T-cell (primary cell): ENCODE measurements around the gene SUFU. TPM values are rescaled to one million over a fixed set of nuclear protein-coding genes. Genes with fewer than 3 reads are reported as not detected.

Experiments used
- ATAC-seq, 4 experiments: fragments of 200-7000 bp in 3 of 4; fragments of 150-1000 bp in 1 of 4; cut with Tn5 transposase; replicated peaks in 1 of 4; 1 replicate in 3 of 4; 2 replicates in 1 of 4; pipeline ENCODE4 v1.10.0; 2021; ENCODE audit warnings: moderate library complexity in 3 of 4, mild to moderate bottlenecking in 2 of 4, moderate number of reproducible peaks in 1 of 4
- CTCF ChIA-PET, 2 donors: fragments of 300-600 bp; sonication (Branson Sonifier 250); formaldehyde crosslinking; loops; one replicate each; lab custom pipeline; 2022; ENCODE audit warnings: antibody characterized with exemption in 2 of 2; lab: Charles Lee
- POLR2A ChIA-PET, 2 donors: fragments of 300-600 bp; sonication (Branson Sonifier 250); formaldehyde crosslinking; loops; one replicate each; lab custom pipeline; 2022; ENCODE audit warnings: antibody characterized with exemption in 2 of 2; lab: Charles Lee
- DNase-seq, 35 experiments: peaks; one replicate each; pipeline versions ENCODE4 v3.0.0 to v3.0.0-alpha.2; 2013 to 2023
- H3K27ac ChIP-seq: one replicate; pipeline ENCODE4 v1.5.1; 2013; ENCODE audit warnings: low read length
- H3K27me3 ChIP-seq, 2 experiments: replicated peaks in 1 of 2; 1 replicate in 1 of 2; 2 replicates in 1 of 2; pipeline versions ENCODE4 v1.6.1 to v1.7.0; 2013; ENCODE audit warnings: low read length in 1 of 2, mixed read lengths in 1 of 2; ENCODE audit not compliant: control insufficient read depth in 2 of 2, insufficient read depth in 2 of 2; ENCODE audit errors: extremely low read depth in 1 of 2
- H3K36me3 ChIP-seq, 2 donors: 1 replicate in 1 of 2; 2 replicates in 1 of 2; pipeline versions ENCODE4 v1.6.1 to v1.7.0; 2013; ENCODE audit warnings: low read length in 1 of 2; ENCODE audit not compliant: control insufficient read depth in 2 of 2, insufficient read depth in 1 of 2; ENCODE audit errors: extremely low read depth in 1 of 2
- H3K4me1 ChIP-seq, 2 experiments: 1 replicate in 1 of 2; 2 replicates in 1 of 2; pipeline versions ENCODE4 v1.6.1 to v1.7.0; 2013; ENCODE audit warnings: low read length in 2 of 2, mixed read lengths in 1 of 2; ENCODE audit not compliant: insufficient read depth in 2 of 2, control insufficient read depth in 1 of 2; ENCODE audit errors: extremely low read depth in 1 of 2
- H3K4me3 ChIP-seq, 2 donors: 1 replicate in 1 of 2; 2 replicates in 1 of 2; pipeline versions ENCODE4 v1.5.1 to v1.7.0; 2013; ENCODE audit warnings: mild to moderate bottlenecking in 2 of 2, low read length in 1 of 2, moderate library complexity in 1 of 2; ENCODE audit not compliant: control insufficient read depth in 1 of 2; ENCODE audit errors: extremely low read depth in 1 of 2
- H3K9me3 ChIP-seq: 2 replicates; pipeline ENCODE4 v1.7.0; 2013
- H3K27ac Mint-ChIP-seq, 2 donors: one replicate each; pipeline ENCODE4 v1.8.0; 2020 to 2021; ENCODE audit warnings: mild to moderate bottlenecking in 2 of 2, mixed read lengths in 2 of 2
- H3K27me3 Mint-ChIP-seq, 2 donors: one replicate each; pipeline ENCODE4 v1.8.0; 2021 to 2022; ENCODE audit warnings: mixed read lengths in 2 of 2
- H3K36me3 Mint-ChIP-seq: one replicate; pipeline ENCODE4 v1.8.0; 2021; ENCODE audit warnings: mixed read lengths
- H3K4me1 Mint-ChIP-seq, 3 donors: one replicate each; pipeline ENCODE4 v1.8.0; 2020 to 2022; ENCODE audit warnings: mixed read lengths in 3 of 3, mild to moderate bottlenecking in 1 of 3
- H3K4me3 Mint-ChIP-seq, 3 donors: one replicate each; pipeline ENCODE4 v1.8.0; 2020 to 2022; ENCODE audit warnings: mild to moderate bottlenecking in 3 of 3, mixed read lengths in 3 of 3, moderate library complexity in 3 of 3
- H3K9me3 Mint-ChIP-seq, 3 donors: one replicate each; pipeline ENCODE4 v1.8.0; 2020 to 2022; ENCODE audit warnings: mixed read lengths in 3 of 3
- WGBS: methylation state at CpG from one replicate; pipeline ENCODE4 v1.1.5; 2013; ENCODE audit warnings: missing lambda C conversion rate; ENCODE audit not compliant: insufficient coverage; 5-methylcytosine and 5-hydroxymethylcytosine counted together
- total RNA-seq, 35 experiments: library from RNA in 6 of 35; stranded (reverse) in 6 of 35; fragments of 120-200 nt in 1 of 35; gene quantifications; one replicate each; pipeline versions ENCODE4 v1.2.1 to v1.2.4 and lab custom pipeline; 2013 to 2026

Gene SUFU
- total RNA-seq, 5 donors from 2014 or later (not counting 1 experiment from before 2014, with no cell fraction given): 13.2 to 16.4 (median 15.4) TPM

GRCh38 chr10:102476466-102477141 is 27.2 kb upstream of the SUFU start:
- DNase-seq (peak in 16 of 35 experiments; percentile 12 to 51 (median 32)), ATAC-seq (no peak)
- no peaks in the 10 kb centered on the region for H3K27me3 ChIP-seq
- Mint-ChIP-seq H3K4me3 (no peak overlapping the region), H3K27me3 (no peaks in the 10 kb centered on the region), H3K4me1 (peaks cover 27 to 33% (median 29%) of the 10 kb centered on the region in 3 donors), H3K9me3 (no peaks in the 10 kb centered on the region), H3K27ac (peak overlapping the region; percentile 69 to 73), H3K36me3 (peaks cover 11% of the 10 kb centered on the region)
- H3K9me3 ChIP-seq: no peaks in the 10 kb centered on the region
- H3K4me3 ChIP-seq: no peak overlapping the region
- ChIA-PET CTCF (interaction anchor here in 1 of 2 donors (0.7 kb wide), 1 partner anchor 79 kb away, joined by 3 read pairs; no protein-coding TSS in a partner anchor), POLR2A (interaction anchor here in 1 of 2 donors (1.2 kb wide), 1 partner anchor 246 kb away, joined by 3 read pairs; no protein-coding TSS in a partner anchor)
- peaks cover 22 to 49% of the 10 kb centered on the region in 2 experiments for H3K4me1 ChIP-seq
- H3K36me3 ChIP-seq: peaks cover 12 to 22% of the 10 kb centered on the region in 2 donors
- H3K27ac ChIP-seq: peak overlapping the region; percentile 13
- 82% methylated on average over 5 of the region's 9 CpGs for WGBS

- Histone ChIP-seq H3K4me3 (no peak overlapping the region), H3K36me3 (peaks cover 24 to 52% of the 10 kb centered on the region in 2 donors), H3K27me3 (no peaks in the 10 kb centered on the region), H3K4me1 (peaks cover 12 to 29% of the 10 kb centered on the region in 2 experiments), H3K9me3 (no peaks in the 10 kb centered on the region), H3K27ac (no peak overlapping the region)
- Mint-ChIP-seq H3K27ac (no peak overlapping the region), H3K27me3 (no peaks in the 10 kb centered on the region), H3K4me1 (peaks cover 13 to 15% (median 15%) of the 10 kb centered on the region in 3 donors), H3K9me3 (no peaks in the 10 kb centered on the region), H3K4me3 (no peak overlapping the region), H3K36me3 (peaks cover 37% of the 10 kb centered on the region)
- ChIA-PET CTCF (interaction anchor here (0.6 to 2.0 kb wide), 11 partner anchors 18 to 310 kb away, joined by 3 to 7 read pairs (median 5); partner anchors contain the start of gene ACTR1A (in 1 of the 2)), POLR2A (interaction anchor here in 1 of 2 donors (0.6 kb wide), 1 partner anchor 19 kb away, joined by 7 read pairs; no protein-coding TSS in a partner anchor)
- ATAC-seq (no peak), DNase-seq (no peak)
These were observed 24.1 kb upstream of the SUFU start for GRCh38 chr10:102479651-102480050.

GRCh38 chr10:102480396-102480795 is 23.4 kb upstream of the SUFU start:
- peaks cover 10 to 25% of the 10 kb centered on the region in 2 experiments for H3K4me1 ChIP-seq
- no peak for DNase-seq
- H3K36me3 ChIP-seq: peaks cover 24 to 60% of the 10 kb centered on the region in 2 donors
- H3K36me3 Mint-ChIP-seq: peaks cover 37% of the 10 kb centered on the region
- no peak overlapping the region for H3K27ac Mint-ChIP-seq
- ATAC-seq: no peak
- POLR2A ChIA-PET: no interaction called here
- WGBS: 100% methylated on average over 3 of the region's 9 CpGs
- no peak overlapping the region for H3K4me3 Mint-ChIP-seq
- H3K27me3 ChIP-seq: no peaks in the 10 kb centered on the region
- H3K9me3 Mint-ChIP-seq: no peaks in the 10 kb centered on the region
- H3K9me3 ChIP-seq: no peaks in the 10 kb centered on the region
- peaks cover 8 to 12% (median 11%) of the 10 kb centered on the region in 3 donors for H3K4me1 Mint-ChIP-seq
- H3K27ac ChIP-seq: no peak overlapping the region
- no peaks in the 10 kb centered on the region for H3K27me3 Mint-ChIP-seq
- no peak overlapping the region for H3K4me3 ChIP-seq
- CTCF ChIA-PET: interaction anchor here (0.7 to 2.0 kb wide), 6 partner anchors 19 to 311 kb away, joined by 3 to 7 read pairs (median 4); partner anchors contain the start of gene ACTR1A (in 1 of the 2)

GRCh38 chr10:102484021-102484420 is 19.8 kb upstream of the SUFU start:
- Histone ChIP-seq H3K4me3 (no peak overlapping the region), H3K27me3 (no peaks in the 10 kb centered on the region), H3K36me3 (peaks cover 37 to 92% of the 10 kb centered on the region in 2 donors), H3K9me3 (no peaks in the 10 kb centered on the region), H3K27ac (no peak overlapping the region), H3K4me1 (peaks cover 0 to 2% of the 10 kb centered on the region in 2 experiments)
- no peak for DNase-seq
- H3K4me3 Mint-ChIP-seq: no peak overlapping the region
- peaks cover 46% of the 10 kb centered on the region for H3K36me3 Mint-ChIP-seq
- ChIA-PET CTCF (interaction anchor here in 1 of 2 donors (0.5 kb wide), 1 partner anchor 21 kb away, joined by 5 read pairs; no protein-coding TSS in a partner anchor), POLR2A (no interaction called here)
- ATAC-seq: no peak
- H3K27ac Mint-ChIP-seq: no peak overlapping the region
- peaks cover 1 to 2% (median 1%) of the 10 kb centered on the region in 3 donors for H3K4me1 Mint-ChIP-seq
- H3K9me3 Mint-ChIP-seq: no peaks in the 10 kb centered on the region
- 94% methylated on average over 7 of the region's 13 CpGs for WGBS
- no peaks in the 10 kb centered on the region for H3K27me3 Mint-ChIP-seq

- ATAC-seq (no peak), DNase-seq (no peak)
- ChIA-PET POLR2A (no interaction called here), CTCF (interaction anchor here in 1 of 2 donors (0.6 kb wide), 1 partner anchor 13 kb away, joined by 3 read pairs; no protein-coding TSS in a partner anchor)
- Mint-ChIP-seq H3K4me3 (no peak overlapping the region), H3K27ac (no peak overlapping the region), H3K36me3 (peaks cover 48% of the 10 kb centered on the region), H3K27me3 (no peaks in the 10 kb centered on the region), H3K4me1 (no peaks in the 10 kb centered on the region), H3K9me3 (no peaks in the 10 kb centered on the region)
- no peaks in the 10 kb centered on the region for H3K4me1 ChIP-seq
- no peaks in the 10 kb centered on the region for H3K9me3 ChIP-seq
- peaks cover 37 to 93% of the 10 kb centered on the region in 2 donors for H3K36me3 ChIP-seq
- no peak overlapping the region for H3K4me3 ChIP-seq
- 95% methylated on average over 17 of the region's 18 CpGs for WGBS
- no peak overlapping the region for H3K27ac ChIP-seq
- H3K27me3 ChIP-seq: no peaks in the 10 kb centered on the region
These were observed 18.5 kb upstream of the SUFU start for GRCh38 chr10:102485093-102485784.

- DNase-seq: no peak
- no peaks in the 10 kb centered on the region for H3K9me3 Mint-ChIP-seq
- 100% methylated on average over 2 of the region's 4 CpGs for whole genome bisulfite sequencing
- H3K36me3 Mint-ChIP-seq: peaks cover 26% of the 10 kb centered on the region
- H3K27me3 Mint-ChIP-seq: no peaks in the 10 kb centered on the region
- ATAC-seq: no peak
- peaks cover 18 to 25% (median 18%) of the 10 kb centered on the region in 3 donors for H3K4me1 Mint-ChIP-seq
- no peak overlapping the region for H3K4me3 Mint-ChIP-seq
- Histone ChIP-seq H3K9me3 (no peaks in the 10 kb centered on the region), H3K4me1 (peaks cover 0 to 11% of the 10 kb centered on the region in 2 experiments), H3K27ac (no peak overlapping the region), H3K36me3 (peaks cover 9 to 66% of the 10 kb centered on the region in 2 donors), H3K27me3 (no peaks in the 10 kb centered on the region), H3K4me3 (no peak overlapping the region)
- no peak overlapping the region for H3K27ac Mint-ChIP-seq
- ChIA-PET CTCF (interaction anchor here in 1 of 2 donors (0.7 kb wide), 1 partner anchor 10 kb away, joined by 4 read pairs; no protein-coding TSS in a partner anchor), POLR2A (no interaction called here)
These were observed 12.6 kb upstream of the SUFU start for GRCh38 chr10:102491136-102491535.
